ENCODE measurements around the gene C17orf67. TPM values are rescaled to one million over a fixed set of nuclear protein-coding genes. Genes with fewer than 3 reads are reported as not detected.

C17orf67 gene
- 1.1 and 1.2 TPM in 2 replicates for total RNA-seq

GRCh38 chr17:56833809-56834379 is at the start of gene C17orf67, which contains the start of gene DGKE:
C17orf67 (minus strand) TSS chr17:56833920; CDS start chr17:56815810, 18,110 bp downstream.
DGKE (plus strand) TSS chr17:56834151; CDS start chr17:56834796, 645 bp downstream.

Small RNA genes lying within 50 kb of the gene (small RNA-seq; reads per million reads assigned to genes)
- not detected for gene RNU6-1158P

Other genes starting within 250 kb of the C17orf67 start
- 8.3 and 15.4 TPM in 2 replicates for gene NOG, start 240.2 kb downstream of the C17orf67 start, total RNA-seq
- gene DGKE, start 231 bp upstream of the C17orf67 start, total RNA-seq: 6.3 and 8.1 TPM in 2 replicates
- gene TRIM25, start 80.1 kb upstream of the C17orf67 start, total RNA-seq: 28.9 and 32.6 TPM in 2 replicates
- 12.0 and 13.3 TPM in 2 replicates for gene COIL, start 127.1 kb upstream of the C17orf67 start, total RNA-seq
- 64.4 and 73.2 TPM in 2 replicates for gene SCPEP1, start 144.2 kb upstream of the C17orf67 start, total RNA-seq

All from hair follicle dermal papilla cell (primary cell).